ENCODE results near the gene ZBTB40. TPM values are rescaled to one million over a fixed set of nuclear protein-coding genes. Genes with fewer than 3 reads are reported as not detected.

The ZBTB40 gene
- total RNA-seq, 1 experiment from 2014 or later, result 16.3 TPM

DNA sequence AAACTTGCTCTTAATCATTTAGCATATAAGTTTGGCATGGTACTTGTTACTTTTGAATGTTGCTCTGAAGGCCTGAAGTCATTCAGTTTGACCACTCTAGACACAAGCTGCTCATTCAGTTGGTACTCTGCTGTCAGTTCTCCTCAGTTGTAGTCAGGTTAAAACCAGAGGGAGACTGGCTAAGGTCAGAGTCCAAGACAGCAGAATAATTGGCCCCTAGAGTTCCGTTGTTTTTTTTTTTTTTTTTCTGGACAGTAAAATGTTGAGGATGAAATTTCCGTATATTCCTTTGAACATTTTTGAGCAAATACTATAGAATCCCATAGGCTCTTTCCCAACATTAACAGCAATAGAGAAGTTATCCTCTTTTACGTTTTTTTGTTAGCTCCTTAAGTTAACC lies 9.4 kb downstream of the ZBTB40 start:
- Histone ChIP-seq H3K4ac (ENCODE audit: low read depth, low read length) (no peak overlapping the region), H4K8ac (replicated peaks; ENCODE audit: insufficient read length, low read depth, low read length) (no peak overlapping the region), H3K9me3 (ENCODE audit: control insufficient read depth, low read depth, low read length) (no peaks in the 10 kb centered on the region), H3K79me2 (ENCODE audit: insufficient read depth, low read length) (no peaks in the 10 kb centered on the region; the same call in 1 of the 2 replicates), H3K9ac (ENCODE audit: extremely low read depth, insufficient read length, low read length) (no peak overlapping the region), H3K23me2 (ENCODE audit: insufficient read length, low read depth, low read length, poor library complexity, severe bottlenecking) (no peaks in the 10 kb centered on the region), H3K23ac (ENCODE audit: insufficient read length, low read depth, low read length) (no peak overlapping the region), H4K5ac (ENCODE audit: insufficient read length, low read depth, low read length) (no peak overlapping the region), H3K27me3 (ENCODE audit: insufficient read depth, low read length) (no peaks in the 10 kb centered on the region; the same call in 1 of the 2 replicates), H4K20me1 (ENCODE audit: control insufficient read depth, insufficient read depth, insufficient read length) (no peaks in the 10 kb centered on the region), H3K4me1 (ENCODE audit: insufficient read depth, low read length) (no peaks in the 10 kb centered on the region), H2AFZ (ENCODE audit: low read length) (no peak overlapping the region), H2BK15ac (ENCODE audit: low read depth, low read length) (no peak overlapping the region), H3K27ac (ENCODE audit: insufficient read length, low read depth, low read length) (no peak overlapping the region), H3K18ac (ENCODE audit: insufficient read length, low read depth, low read length) (no peak overlapping the region), H3K79me1 (ENCODE audit: insufficient read depth, low read depth, low read length, poor library complexity, severe bottlenecking) (no peaks in the 10 kb centered on the region), H3T11ph (ENCODE audit: low read length) (no peak overlapping the region), H4K91ac (ENCODE audit: insufficient read length, low read depth, low read length) (no peak overlapping the region), H2BK5ac (ENCODE audit: insufficient read length, low read length) (no peak overlapping the region), H3K14ac (ENCODE audit: insufficient read depth, low read length) (no peak overlapping the region), H2AK5ac (ENCODE audit: insufficient read length, low read length) (no peak overlapping the region), H2BK120ac (ENCODE audit: low read depth, low read length, poor library complexity, severe bottlenecking) (no peak overlapping the region), H3K4me2 (ENCODE audit: insufficient read depth, insufficient read length, low read length) (no peak overlapping the region), H2BK20ac (ENCODE audit: low read depth, low read length, poor library complexity, severe bottlenecking) (no peak overlapping the region), H2BK12ac (ENCODE audit: insufficient read length, low read depth, low read length) (no peak overlapping the region), H3K56ac (ENCODE audit: insufficient read length, low read depth, low read length) (no peak overlapping the region)
- no peak for TF ChIP-seq CTCF (conservative IDR thresholded peaks at IDR 0.05)
- Mint-ChIP-seq H3K4me3 (no peak overlapping the region; a peak in 1 of 5 replicates), H3K9me3 (no peaks in the 10 kb centered on the region), H3K27me3 (ENCODE audit: low read depth) (no peaks in the 10 kb centered on the region), H3K4me1 (peaks cover 21 to 22% of the 10 kb centered on the region in 2 experiments), H3K36me3 (ENCODE audit: insufficient read depth in 1 of 3, low read depth in 3 of 3) (no peaks in the 10 kb centered on the region), H3K27ac (no peak overlapping the region; a peak in 2 of 7 replicates)
- no CpG with 5 or more reads among the region's 3 CpGs for WGBS (ENCODE audit: extremely low coverage, insufficient read length, low lambda C conversion rate)
- no peak for DNase-seq
